KOPT-K1 (cell line): ENCODE measurements around the gene GPS2.
A peak's percentile ranks its signal among the peaks of the same experiment; 100 is the strongest.
"Not testable (repeated sequence)": the region's sequence is repeated elsewhere in the genome, so short reads cannot be mapped to it uniquely, and the experiment has no call there.

ENCODE experiments used
- H3K27ac ChIP-seq: fragments of 200-600 bp; sonication (generic); 2 replicates; pipeline ENCODE4 v1.5.1; 2016; ENCODE audit warnings: antibody characterized with exemption, mild to moderate bottlenecking, low read depth, low read length; ENCODE audit not compliant: poor library complexity, severe bottlenecking
- H3K36me3 ChIP-seq: fragments of 200-600 bp; sonication (generic); 2 replicates; pipeline ENCODE4 v1.5.1; 2017; ENCODE audit warnings: antibody characterized with exemption, mild to moderate bottlenecking, low read length, moderate library complexity; ENCODE audit not compliant: insufficient read depth
- H3K9me3 ChIP-seq: fragments of 200-600 bp; sonication (generic); 2 replicates; pipeline ENCODE4 v1.5.1; 2017; ENCODE audit warnings: antibody characterized with exemption, low read length, mild to moderate bottlenecking; ENCODE audit not compliant: insufficient read depth, poor library complexity, severe bottlenecking

The GPS2 gene

GRCh38 chr17:7347630-7348477 is 32.7 kb upstream of the GPS2 start:
- Histone ChIP-seq H3K27ac (no peak overlapping the region), H3K36me3 (peaks cover 94% of the 10 kb centered on the region), H3K9me3 (no peaks in the 10 kb centered on the region)

- no peaks in the 10 kb centered on the region for H3K9me3 ChIP-seq
- no peak overlapping the region for H3K27ac ChIP-seq
- H3K36me3 ChIP-seq = peaks cover 94% of the 10 kb centered on the region
These were observed 31.8 kb upstream of the GPS2 start for GRCh38 chr17:7346761-7347614.

- H3K9me3 ChIP-seq = no peaks in the 10 kb centered on the region
- no peak overlapping the region for H3K27ac ChIP-seq
- H3K36me3 ChIP-seq = peaks cover 100% of the 10 kb centered on the region
These were observed 28.1 kb upstream of the GPS2 start for GRCh38 chr17:7343250-7343649.

- H3K27ac ChIP-seq = no peak overlapping the region
- peaks cover 93% of the 10 kb centered on the region for H3K36me3 ChIP-seq
- no peaks in the 10 kb centered on the region for H3K9me3 ChIP-seq
These were observed 26.7 kb upstream of the GPS2 start for GRCh38 chr17:7341842-7342241.

GRCh38 chr17:7340179-7340578 is 25.0 kb upstream of the GPS2 start:
- Histone ChIP-seq H3K9me3 (no peaks in the 10 kb centered on the region), H3K27ac (no peak overlapping the region), H3K36me3 (peaks cover 76% of the 10 kb centered on the region)

- H3K9me3 ChIP-seq = not testable (repeated sequence)
- Histone ChIP-seq H3K36me3 (peaks cover 51% of the 10 kb centered on the region), H3K27ac (peak overlapping the region; percentile 100)
These were observed 22.4 kb upstream of the GPS2 start for GRCh38 chr17:7337600-7337999.

GRCh38 chr17:7336240-7337175 is 21.3 kb upstream of the GPS2 start, which contains the start of gene ACAP1:
ACAP1 (plus strand) TSS chr17:7336529; CDS start chr17:7336735, 206 bp downstream.
- H3K9me3 ChIP-seq = no peaks in the 10 kb centered on the region
- peaks cover 40% of the 10 kb centered on the region for H3K36me3 ChIP-seq
- peak within 1 kb of the TSS; percentile 100 for H3K27ac ChIP-seq

GRCh38 chr17:7335765-7336164 is 20.6 kb upstream of the GPS2 start:
- Histone ChIP-seq H3K27ac (peak overlapping the region; percentile 100), H3K36me3 (peaks cover 32% of the 10 kb centered on the region)
- not testable (repeated sequence) for H3K9me3 ChIP-seq

GRCh38 chr17:7334938-7335538 is 19.9 kb upstream of the GPS2 start:
- Histone ChIP-seq H3K36me3 (peaks cover 25% of the 10 kb centered on the region), H3K27ac (peak overlapping the region; percentile 100), H3K9me3 (no peaks in the 10 kb centered on the region)

GRCh38 chr17:7332600-7333069 is 17.5 kb upstream of the GPS2 start:
- peak overlapping the region; percentile 89 for H3K27ac ChIP-seq
- H3K9me3 ChIP-seq, H3K36me3 ChIP-seq: not testable (repeated sequence)

GRCh38 chr17:7332111-7332510 is 17.0 kb upstream of the GPS2 start:
- H3K27ac ChIP-seq = peak overlapping the region; percentile 89
- H3K36me3 ChIP-seq = no peaks in the 10 kb centered on the region
- H3K9me3 ChIP-seq = no peaks in the 10 kb centered on the region

GRCh38 chr17:7330638-7331015 is 15.5 kb upstream of the GPS2 start:
- H3K36me3 ChIP-seq = peaks cover 14% of the 10 kb centered on the region
- peak overlapping the region; percentile 89 for H3K27ac ChIP-seq

GRCh38 chr17:7329997-7330637 is 15.0 kb upstream of the GPS2 start:
- H3K9me3 ChIP-seq = no peaks in the 10 kb centered on the region
- H3K27ac ChIP-seq = peak overlapping the region; percentile 89
- H3K36me3 ChIP-seq = peaks cover 19% of the 10 kb centered on the region

More at GRCh38 chr17:7330638-7331015, 15.5 kb upstream of the GPS2 start:
- H3K9me3 ChIP-seq = no peaks in the 10 kb centered on the region
